ENCODE data around the gene MYO7B.
A peak's percentile ranks its signal among the peaks of the same experiment; 100 is the strongest.

MYO7B gene

GRCh38 chr2:127589841-127590240, 54.4 kb downstream of the MYO7B start:
- no peak for DNase-seq (ENCODE audit: insufficient read length, low spot score)
- FAIRE-seq = no peak
- TF ChIP-seq POLR2A (IDR thresholded peaks at IDR 0.05; ENCODE audit: low read depth, low read length) = no peak

- DNase-seq (ENCODE audit: insufficient read length, low spot score) = no peak
- no peak for TF ChIP-seq POLR2A (IDR thresholded peaks at IDR 0.05; ENCODE audit: low read depth, low read length)
- FAIRE-seq = no peak
Measured at GRCh38 chr2:127590386-127591190, 55.1 kb downstream of the MYO7B start.

- FAIRE-seq = no peak
- DNase-seq (ENCODE audit: insufficient read length, low spot score) = peak; percentile 73
- no peak for TF ChIP-seq POLR2A (IDR thresholded peaks at IDR 0.05; ENCODE audit: low read depth, low read length)
Measured at GRCh38 chr2:127591221-127591923, 55.9 kb downstream of the MYO7B start.

- no peak for DNase-seq (ENCODE audit: insufficient read length, low spot score)
- no peak for FAIRE-seq
- TF ChIP-seq POLR2A (IDR thresholded peaks at IDR 0.05; ENCODE audit: low read depth, low read length) = no peak
Measured at GRCh38 chr2:127592761-127593227, 57.3 kb downstream of the MYO7B start.

- DNase-seq (ENCODE audit: insufficient read length, low spot score) = no peak
- TF ChIP-seq POLR2A (IDR thresholded peaks at IDR 0.05; ENCODE audit: low read depth, low read length) = no peak
- no peak for FAIRE-seq
Measured at GRCh38 chr2:127593228-127594115, 58.0 kb downstream of the MYO7B start.

GRCh38 chr2:127594116-127594591, 58.7 kb downstream of the MYO7B start:
- DNase-seq (ENCODE audit: insufficient read length, low spot score) (no peak), FAIRE-seq (no peak)
- TF ChIP-seq POLR2A (IDR thresholded peaks at IDR 0.05; ENCODE audit: low read depth, low read length) = no peak

GRCh38 chr2:127596311-127597045, 61.0 kb downstream of the MYO7B start:
- FAIRE-seq (no peak), DNase-seq (ENCODE audit: insufficient read length, low spot score) (no peak)
- no peak for TF ChIP-seq POLR2A (IDR thresholded peaks at IDR 0.05; ENCODE audit: low read depth, low read length)

- FAIRE-seq (no peak), DNase-seq (ENCODE audit: insufficient read length, low spot score) (no peak)
- no peak for TF ChIP-seq POLR2A (IDR thresholded peaks at IDR 0.05; ENCODE audit: low read depth, low read length)
Measured at GRCh38 chr2:127597046-127597983, 61.8 kb downstream of the MYO7B start.

- DNase-seq (ENCODE audit: insufficient read length, low spot score) (no peak), FAIRE-seq (peak; percentile 68)
- TF ChIP-seq POLR2A (IDR thresholded peaks at IDR 0.05; ENCODE audit: low read depth, low read length) = no peak
Measured at GRCh38 chr2:127597984-127598380, 62.5 kb downstream of the MYO7B start.

- FAIRE-seq = no peak
- DNase-seq (ENCODE audit: insufficient read length, low spot score) = no peak
- TF ChIP-seq POLR2A (IDR thresholded peaks at IDR 0.05; ENCODE audit: low read depth, low read length) = no peak
Measured at GRCh38 chr2:127598711-127599110, 63.2 kb downstream of the MYO7B start.

GRCh38 chr2:127599211-127599610, 63.7 kb downstream of the MYO7B start:
- no peak for TF ChIP-seq POLR2A (IDR thresholded peaks at IDR 0.05; ENCODE audit: low read depth, low read length)
- no peak for FAIRE-seq
- no peak for DNase-seq (ENCODE audit: insufficient read length, low spot score)

- FAIRE-seq = no peak
- DNase-seq (ENCODE audit: insufficient read length, low spot score) = no peak
- TF ChIP-seq POLR2A (IDR thresholded peaks at IDR 0.05; ENCODE audit: low read depth, low read length) = no peak
Measured at GRCh38 chr2:127604986-127605385, 69.5 kb downstream of the MYO7B start.
